ENCODE data around the gene CENPW.

Gene CENPW

DNA sequence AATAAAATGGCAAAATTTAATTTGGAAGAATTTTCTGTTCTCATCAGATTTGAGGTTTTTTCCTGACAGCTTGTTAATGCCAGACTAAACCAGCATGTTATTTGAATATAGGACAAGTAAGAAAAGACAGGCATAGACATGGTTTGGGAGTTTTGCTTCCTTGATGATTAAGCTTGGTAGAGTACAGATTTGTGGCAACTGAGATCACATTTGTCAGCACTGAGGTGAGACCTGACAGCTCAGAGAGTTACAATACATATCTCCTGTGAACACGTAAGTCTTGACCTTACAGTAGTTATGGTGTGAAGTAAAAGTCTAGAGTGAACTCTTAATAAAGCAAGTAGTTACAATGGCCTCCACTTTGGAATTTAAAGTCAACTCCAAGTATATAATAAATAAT, 34.5 kb downstream of the CENPW start:
- DNase-seq, result no peak

DNA sequence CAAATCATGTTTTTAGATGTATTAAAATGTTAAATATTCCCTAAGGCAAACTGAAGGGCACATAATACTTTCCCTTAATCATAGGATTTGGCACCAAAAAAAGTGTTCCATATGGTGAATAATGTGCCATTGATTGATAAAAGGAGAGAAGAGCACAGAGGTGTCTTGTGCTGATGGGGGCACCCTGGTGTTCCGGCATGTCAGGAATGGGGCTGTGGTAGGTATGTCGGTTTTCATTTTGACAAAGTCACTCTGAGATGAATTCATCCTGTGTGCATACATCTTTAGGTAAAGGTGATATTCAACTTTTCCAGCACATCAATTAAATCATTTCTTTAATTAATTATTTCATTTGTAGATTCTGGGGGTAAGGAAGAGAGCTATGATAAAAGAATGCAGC, 36.8 kb downstream of the CENPW start:
- DNase-seq, result no peak

DNA sequence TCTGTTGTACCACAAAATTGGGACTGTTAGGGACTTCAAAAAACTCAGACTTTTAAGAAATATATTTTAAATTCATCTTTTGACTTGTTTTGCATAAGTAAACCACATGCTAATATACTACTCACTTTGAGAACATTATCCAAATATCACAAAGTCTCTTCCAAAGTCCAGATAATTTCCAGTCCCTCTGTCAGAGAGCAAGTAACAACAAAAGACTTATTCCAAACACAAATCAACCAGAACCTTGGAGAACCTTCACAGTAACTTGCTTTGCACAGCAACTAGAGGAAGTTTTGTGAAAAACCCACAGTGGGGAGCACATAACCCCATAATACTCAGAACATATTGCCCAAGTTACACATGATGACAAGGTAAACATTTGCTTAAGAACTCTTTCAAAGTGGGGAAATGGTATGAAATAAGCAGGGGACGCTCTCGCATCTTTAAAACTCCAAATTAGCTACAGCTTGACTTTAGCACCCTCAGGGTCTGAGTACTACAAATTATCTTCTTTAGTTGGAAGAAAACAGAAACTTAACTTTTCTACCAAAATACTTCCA, 37.8 kb downstream of the CENPW start:
- DNase-seq, result no peak

DNA sequence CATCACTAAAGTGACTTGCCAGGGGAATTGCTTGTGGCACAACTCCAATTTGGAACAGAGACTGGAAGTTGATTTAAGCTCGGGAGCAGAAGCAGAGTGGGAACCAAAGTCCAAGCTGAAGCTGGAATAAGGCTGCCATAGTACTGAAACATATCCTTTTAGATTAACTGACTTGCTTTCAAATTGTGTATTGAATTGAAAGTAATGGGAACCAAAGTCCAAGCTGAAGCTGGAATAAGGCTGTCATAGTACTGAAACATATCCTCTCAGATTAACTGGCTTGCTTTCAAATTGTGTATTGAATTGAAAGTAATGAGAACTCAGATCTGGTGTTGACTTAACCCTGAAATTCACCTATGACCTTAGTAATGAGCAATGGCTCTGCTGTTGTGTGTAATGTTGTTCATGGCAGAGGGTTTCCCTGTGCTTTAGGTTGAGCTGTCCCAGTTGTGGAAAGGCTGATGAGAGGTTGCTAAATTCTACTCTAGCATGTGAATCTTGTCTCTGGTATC, 40.2 kb downstream of the CENPW start:
- DNase-seq, result no peak

DNA sequence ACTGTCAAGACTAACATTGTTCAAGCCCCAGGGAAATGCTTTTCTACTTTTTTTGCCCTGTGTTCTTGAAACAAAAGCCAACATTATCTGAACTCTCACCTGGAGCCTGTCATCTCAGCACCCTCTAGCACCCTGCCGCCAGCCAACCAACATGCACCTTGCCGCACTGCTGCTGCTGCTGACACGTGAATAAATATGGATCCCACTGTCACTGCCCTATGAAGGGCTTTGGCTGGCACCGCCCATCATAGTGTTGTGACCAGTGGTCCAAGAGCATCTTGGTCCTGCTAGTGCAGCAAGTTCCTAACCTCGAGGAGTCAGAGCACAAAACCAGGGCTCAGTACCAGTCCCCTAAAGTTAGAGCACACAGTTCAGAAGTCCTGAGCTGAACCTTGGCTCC, 41.6 kb downstream of the CENPW start:
- no peak for DNase-seq

DNA sequence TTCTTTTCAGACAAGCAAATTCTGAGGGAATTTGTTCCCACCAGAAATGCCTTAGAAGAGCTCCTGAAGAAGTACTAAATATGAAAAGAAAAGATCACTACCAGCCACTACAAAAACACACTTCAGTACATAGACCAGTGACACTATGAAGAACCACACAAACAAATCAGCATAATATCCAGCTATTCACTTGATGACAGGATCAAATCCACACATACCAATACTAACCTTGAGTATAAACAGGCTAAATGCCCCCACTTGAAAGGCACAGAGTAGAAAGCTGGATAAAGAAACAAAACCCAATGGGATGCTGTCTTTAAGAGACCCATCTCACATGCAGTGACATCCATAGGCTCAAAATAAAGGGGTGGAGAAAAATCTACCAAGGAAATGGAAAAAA, 43.3 kb downstream of the CENPW start:
- no peak for DNase-seq

DNA sequence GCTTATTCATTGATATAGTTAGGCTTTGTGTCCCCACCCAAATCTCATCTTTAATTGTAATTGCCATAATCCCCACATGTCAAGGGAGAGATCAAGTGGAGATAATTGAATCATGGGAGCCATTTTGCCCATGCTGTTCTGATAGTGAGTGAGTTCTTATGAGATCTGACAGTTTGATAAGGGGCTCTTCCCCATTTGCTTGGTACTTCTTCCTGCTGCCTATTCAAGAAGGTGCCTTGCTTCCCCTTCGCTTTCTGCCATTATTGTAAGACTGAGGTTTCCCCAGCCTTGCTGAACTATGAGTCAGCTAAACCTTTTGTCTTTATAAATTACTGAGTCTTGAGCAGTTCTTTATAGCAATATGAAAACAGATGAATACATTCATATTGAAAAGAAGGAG, 45.6 kb downstream of the CENPW start:
- DNase-seq, result no peak

DNA sequence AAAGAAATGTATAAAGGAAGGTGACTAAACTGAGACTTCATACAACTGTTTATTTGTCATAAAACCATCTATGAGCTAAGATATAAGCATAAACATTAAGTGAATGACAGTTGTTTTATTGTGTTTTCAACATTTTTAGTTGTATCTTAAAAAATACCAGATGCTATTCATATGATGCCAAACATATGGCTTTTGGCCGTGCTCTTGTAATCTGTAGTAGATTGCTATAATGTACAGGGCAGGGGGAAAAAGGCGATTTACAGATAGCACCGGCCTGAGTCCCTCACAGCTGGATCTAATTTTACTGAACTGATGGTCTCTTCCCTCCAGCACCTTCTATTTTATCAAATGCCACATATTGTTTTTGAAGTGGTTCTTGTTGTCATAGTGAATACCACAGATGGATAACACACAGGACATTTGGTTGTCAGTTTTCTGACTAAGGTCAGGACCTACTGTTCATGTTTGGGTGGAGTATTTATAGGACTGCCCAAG, 48.2 kb downstream of the CENPW start:
- no peak for DNase-seq

DNA sequence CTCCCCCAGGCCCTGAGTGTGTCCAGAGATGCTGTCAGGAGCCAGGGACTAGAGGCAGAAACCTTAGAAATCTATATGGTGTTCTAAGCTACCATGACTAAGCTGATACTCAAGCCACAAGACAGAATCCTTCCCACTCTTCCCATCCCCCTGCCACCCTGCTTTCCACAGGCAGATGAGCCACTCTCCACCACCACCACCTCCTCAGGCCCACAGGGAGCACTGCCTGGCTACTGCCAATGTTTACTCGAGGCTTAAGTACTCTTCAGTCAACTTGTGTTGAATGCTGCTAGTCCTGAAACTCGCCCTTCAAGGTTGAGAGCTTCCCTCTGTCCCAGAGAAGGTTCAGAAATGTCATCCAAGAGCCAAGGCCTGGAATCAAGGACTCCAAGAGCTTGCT, 56.2 kb downstream of the CENPW start:
- no peak for DNase-seq

All from activated CD8-positive, alpha-beta memory T cell treated with anti-CD3 and anti-CD28 coated beads, Interleukin-2, amount 50 U/mL, for 4 hours (primary cell).